GM12873 (cell line): ENCODE measurements around the gene GAK.

Experiments
- CTCF ChIP-seq: IDR thresholded peaks from 2 replicates; pipeline ENCODE4 v1.5.1; 2012; ENCODE audit warnings: low read depth, mild to moderate bottlenecking, moderate library complexity, low read length, control low read depth; ENCODE audit not compliant: insufficient read depth; ENCODE audit errors: missing control alignments

The GAK gene

GRCh38 chr4:951594-952468, 19.7 kb upstream of the GAK start:
- TF ChIP-seq CTCF, result no peak

GRCh38 chr4:951186-951585, 19.1 kb upstream of the GAK start:
- TF ChIP-seq CTCF, result no peak

GRCh38 chr4:950136-951020, 18.3 kb upstream of the GAK start:
- no peak for TF ChIP-seq CTCF

- no peak for TF ChIP-seq CTCF
Measured at GRCh38 chr4:949656-950055, 17.5 kb upstream of the GAK start.

- TF ChIP-seq CTCF, result no peak
Measured at GRCh38 chr4:948936-949300, 16.8 kb upstream of the GAK start.

GRCh38 chr4:948101-948935, 16.2 kb upstream of the GAK start:
- no peak for TF ChIP-seq CTCF
